Ishikawa (cell line): ENCODE results near the gene RAPGEF6.

Experiments
- CEBPB ChIP-seq: IDR thresholded peaks from 2 replicates; pipeline ENCODE4 v1.6.1; 2012
- REST ChIP-seq: IDR thresholded peaks from 2 replicates; pipeline ENCODE4 v1.6.1; 2012; ENCODE audit warnings: low read depth, mild to moderate bottlenecking
- TF ChIP-seq, protein P1 (sequence below): IDR thresholded peaks from 2 replicates; pipeline ENCODE4 v1.6.1; 2012

- TF ChIP-seq CEBPB (no peak), REST (no peak)
- TF ChIP-seq, protein P1, sequence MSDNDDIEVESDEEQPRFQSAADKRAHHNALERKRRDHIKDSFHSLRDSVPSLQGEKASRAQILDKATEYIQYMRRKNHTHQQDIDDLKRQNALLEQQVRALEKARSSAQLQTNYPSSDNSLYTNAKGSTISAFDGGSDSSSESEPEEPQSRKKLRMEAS: no peak
Measured at GRCh38 chr5:131466171-131466766, 168.8 kb downstream of the RAPGEF6 start.
